GM21526 (cell line): ENCODE measurements around the gene SOCS6.
A peak's percentile ranks its signal among the peaks of the same experiment; 100 is the strongest.
"Not testable (repeated sequence)": the region's sequence is repeated elsewhere in the genome, so short reads cannot be mapped to it uniquely, and the experiment has no call there.

Source experiments
- ATAC-seq: cut with Tn5 transposase; IDR thresholded peaks from one replicate; pipeline ENCODE4 v1.9.1; 2021; ENCODE audit warnings: moderate library complexity; ENCODE audit not compliant: unreplicated experiment, low FRiP score

Gene SOCS6

DNA sequence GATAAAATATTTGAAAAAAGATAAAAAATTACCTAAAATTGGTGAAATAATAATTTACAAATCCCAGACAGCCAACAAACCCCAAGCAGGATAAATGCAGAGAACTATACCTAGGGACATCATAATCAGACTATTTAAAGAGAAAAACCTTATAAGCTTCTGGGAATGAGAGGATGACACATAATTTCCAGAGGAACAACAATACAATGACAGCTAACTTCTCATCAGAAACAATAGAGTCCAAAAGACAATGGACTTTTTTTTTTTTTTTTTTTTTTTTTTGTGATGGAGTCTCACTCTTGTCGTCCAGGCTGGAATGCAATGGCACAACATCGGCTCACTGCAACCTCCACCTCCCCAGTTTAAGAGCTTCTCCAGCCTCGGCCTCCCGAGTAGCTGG, 65.2 kb downstream of the SOCS6 start:
- no peak for ATAC-seq

DNA sequence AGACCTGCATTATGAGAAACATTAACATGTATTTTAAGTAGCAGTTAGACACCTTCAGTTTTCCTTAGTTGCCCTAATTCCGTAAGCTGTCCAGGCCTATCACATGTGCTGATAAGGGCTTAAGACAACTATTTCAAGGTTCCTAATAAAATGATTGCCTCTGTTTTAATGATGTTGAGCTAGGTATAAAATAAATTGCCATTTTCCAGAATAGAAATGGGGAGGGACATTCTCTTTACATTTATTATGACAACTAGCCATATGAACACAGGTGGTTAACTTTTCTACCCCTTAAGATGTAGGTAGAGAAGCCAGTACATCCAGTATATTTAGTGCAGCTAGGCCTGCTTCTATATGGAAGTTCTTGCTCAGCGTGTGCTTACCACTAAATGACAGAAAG, 65.9 kb downstream of the SOCS6 start:
- no peak for ATAC-seq

DNA sequence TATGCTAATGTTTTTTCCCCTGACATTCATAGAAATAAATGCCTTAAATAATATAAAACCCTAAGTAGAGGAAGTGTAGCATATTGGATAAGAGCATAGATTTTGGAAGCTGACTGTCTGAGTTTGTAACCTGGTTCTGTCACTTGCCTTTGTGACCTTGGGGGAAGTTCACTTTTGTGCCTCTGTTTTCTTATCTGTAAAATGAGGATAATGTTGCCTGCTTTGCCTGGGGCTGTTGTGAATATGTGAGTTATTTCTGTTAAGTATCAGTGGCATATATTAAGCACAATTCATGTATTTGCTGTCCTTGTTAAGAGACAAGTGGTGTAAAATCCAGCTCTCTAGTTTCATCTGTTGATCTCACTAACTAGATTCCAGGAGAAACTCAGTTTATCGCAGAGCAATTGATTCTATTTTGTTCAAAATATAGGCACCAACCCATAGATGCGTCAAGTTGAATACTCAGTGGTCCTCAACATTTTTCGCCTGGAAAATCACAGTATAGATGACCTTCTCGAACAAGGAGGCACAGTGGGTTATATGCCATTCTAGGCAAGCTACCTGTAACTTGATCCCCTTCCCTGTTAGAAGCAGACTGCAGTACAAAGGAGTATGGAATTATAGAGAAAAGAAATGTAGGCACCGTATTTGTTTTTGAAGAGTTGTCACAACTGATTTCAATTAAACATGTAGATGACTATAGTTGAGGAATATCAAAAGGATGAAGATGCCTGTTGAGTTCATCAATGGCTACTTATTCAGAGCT, 67.0 kb downstream of the SOCS6 start:
- no peak for ATAC-seq

DNA sequence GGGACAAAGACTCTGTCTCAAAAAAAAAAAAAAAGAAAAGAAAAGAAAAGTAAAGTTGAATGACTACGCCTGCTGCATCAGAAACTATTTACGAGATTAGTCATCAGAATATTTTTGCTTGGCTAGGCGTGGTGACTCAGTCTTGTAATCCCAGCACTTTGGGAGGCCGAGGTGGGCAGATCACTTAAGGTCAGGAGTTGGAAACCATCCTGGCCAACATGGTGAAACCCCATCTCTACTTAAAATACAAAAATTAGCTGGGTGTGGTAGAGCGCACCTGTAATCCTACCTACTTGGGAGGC, 69.2 kb downstream of the SOCS6 start:
- peak; percentile 74 for ATAC-seq

DNA sequence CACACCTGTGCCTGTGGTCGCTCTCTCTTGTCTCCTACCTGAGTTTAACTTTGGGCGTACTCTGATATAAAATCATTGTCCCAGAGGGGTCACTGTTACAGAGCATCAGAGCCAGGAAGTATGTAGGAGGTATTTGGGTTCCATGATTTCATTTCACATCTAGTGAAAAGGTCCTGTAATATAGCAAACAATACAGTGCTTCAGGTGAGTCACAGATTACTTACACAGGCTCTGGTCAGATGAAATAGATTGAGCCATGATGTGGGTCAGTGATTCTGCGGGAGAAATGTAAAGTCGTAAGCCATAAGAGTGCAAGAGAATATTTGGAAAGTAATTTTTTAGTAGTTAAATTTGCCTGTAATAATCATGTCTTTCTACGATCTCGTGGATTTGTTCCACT, 70.2 kb downstream of the SOCS6 start:
- no peak for ATAC-seq

DNA sequence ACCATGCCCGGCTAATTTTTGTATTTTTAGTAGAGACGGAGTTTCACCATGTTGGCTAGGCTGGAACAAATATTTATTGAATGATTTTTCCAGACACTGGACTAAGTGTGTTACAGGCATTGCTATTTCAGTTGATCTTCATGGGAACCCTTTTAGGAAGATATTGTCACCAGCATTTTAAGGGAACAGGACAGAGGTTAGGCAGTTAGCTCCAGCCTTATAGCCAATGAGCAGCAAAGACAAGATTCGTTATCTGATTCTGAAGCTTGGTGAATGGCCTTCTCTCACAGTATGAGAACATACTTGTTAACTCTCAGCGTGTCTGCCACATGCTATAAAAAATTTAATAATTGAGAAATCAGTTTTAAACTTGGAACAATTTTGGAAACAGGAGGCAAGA, 73.4 kb downstream of the SOCS6 start:
- no peak for ATAC-seq

DNA sequence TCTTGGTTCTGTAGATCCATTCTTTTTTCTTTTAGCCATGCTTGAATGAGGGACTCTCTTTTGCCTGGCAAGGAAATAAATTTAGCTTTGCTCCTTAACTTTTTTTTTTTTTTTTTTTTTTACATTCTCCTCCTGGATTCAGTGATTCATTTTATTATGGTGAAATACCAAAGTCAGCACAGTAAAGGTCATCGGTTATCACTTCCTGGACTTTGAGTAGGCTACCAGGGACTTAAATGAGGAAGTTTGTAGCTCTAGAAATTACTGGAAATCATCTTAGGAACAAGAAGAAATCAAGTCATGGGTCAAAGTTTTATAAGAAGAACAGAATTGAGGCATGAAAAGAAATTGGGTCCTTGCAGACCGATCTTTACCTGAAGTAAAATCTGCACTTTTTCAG, 75.0 kb downstream of the SOCS6 start:
- no peak for ATAC-seq

DNA sequence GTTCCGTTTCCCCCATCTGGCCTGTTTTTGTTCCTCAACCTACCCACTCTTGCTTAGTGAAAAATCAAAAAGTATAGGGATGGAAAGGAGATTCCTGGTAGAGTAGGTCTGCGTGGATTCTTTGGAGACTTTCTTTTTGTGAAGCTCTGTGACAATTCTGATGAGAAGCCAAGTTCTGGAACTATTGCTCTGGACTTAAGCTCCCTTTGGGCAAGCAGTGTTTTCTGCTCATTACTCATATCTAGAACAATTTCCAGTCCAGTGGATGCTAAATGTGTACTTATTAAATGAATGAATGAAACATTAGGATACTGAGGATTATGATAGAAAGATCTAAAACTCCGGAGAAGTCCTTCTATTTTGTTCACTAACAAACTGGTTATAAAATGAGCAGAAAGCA, 76.5 kb downstream of the SOCS6 start:
- ATAC-seq, result no peak

DNA sequence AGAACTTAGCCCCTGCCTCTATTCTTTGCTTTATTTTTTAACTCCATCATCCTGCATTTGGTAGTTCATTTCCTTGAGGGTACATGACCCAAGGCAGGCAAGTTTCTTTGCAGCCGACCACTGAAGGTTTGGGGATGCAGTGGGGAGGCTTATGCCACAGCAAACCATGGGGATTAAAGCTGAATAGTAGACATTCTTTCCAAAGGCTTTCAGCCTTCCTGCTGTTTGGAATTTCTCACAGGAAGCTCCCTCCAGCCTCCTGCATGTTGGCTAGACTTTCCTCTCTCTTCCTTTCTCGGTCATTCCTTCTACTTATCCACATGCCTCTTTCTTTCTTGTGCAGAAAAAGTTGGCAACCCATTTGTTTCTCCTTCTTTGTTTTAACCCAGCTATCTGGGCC, 77.3 kb downstream of the SOCS6 start:
- no peak for ATAC-seq

DNA sequence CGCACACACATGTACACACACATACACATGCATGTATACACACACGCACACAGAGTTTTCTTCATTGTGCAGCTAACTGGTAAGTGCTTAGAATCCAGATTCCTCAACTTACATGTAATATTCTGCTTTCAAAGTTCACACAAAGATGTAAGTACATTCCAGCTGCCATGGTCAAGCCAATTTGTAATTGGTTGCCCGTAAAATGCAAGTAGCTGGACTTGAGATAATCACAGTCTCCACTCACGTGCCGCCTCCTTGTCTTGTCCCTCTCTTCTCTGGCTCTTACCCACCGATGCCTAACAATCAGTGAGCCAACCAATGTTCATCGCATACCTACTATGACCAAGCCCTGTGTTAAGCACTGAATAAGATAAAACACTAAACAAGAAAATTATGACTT, 77.8 kb downstream of the SOCS6 start:
- ATAC-seq, result no peak

DNA sequence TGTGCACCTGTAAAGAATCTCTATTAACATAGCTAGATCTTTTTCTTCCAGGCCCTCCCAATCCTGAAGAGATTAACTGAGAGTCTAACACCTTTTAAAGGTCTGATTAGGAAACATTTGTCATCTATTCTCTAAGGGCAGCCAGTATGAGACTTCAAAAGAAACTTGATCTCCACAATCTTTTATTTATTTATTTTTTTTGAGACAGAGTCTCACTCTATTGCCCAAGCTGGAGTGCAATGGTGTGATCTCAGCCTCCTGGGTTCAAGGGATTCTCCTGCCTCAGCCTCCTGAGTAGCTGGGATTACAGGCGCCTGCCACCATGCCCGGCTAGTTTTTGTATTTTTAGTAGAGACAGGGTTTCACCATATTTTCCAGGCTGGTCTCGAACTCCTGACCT, 78.5 kb downstream of the SOCS6 start:
- ATAC-seq, result not testable (repeated sequence)

DNA sequence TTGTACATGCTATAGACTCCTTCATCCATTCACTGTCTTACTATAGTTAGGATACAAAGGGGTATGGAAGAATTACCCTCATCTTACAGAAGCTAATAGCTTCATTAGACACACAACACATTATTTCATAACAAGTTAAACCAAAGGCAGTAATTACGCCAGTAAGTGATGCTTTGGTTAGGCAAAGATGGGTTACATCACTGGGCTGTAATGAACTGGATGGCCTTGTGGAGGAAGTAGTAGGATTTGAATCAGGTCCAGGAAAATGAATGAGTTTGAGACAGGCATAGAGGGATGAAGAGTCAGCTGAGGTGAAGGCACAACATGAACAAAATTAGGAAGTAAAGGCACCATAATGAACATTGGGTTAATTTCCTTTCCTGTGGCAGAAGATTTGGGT, 80.1 kb downstream of the SOCS6 start:
- no peak for ATAC-seq

DNA sequence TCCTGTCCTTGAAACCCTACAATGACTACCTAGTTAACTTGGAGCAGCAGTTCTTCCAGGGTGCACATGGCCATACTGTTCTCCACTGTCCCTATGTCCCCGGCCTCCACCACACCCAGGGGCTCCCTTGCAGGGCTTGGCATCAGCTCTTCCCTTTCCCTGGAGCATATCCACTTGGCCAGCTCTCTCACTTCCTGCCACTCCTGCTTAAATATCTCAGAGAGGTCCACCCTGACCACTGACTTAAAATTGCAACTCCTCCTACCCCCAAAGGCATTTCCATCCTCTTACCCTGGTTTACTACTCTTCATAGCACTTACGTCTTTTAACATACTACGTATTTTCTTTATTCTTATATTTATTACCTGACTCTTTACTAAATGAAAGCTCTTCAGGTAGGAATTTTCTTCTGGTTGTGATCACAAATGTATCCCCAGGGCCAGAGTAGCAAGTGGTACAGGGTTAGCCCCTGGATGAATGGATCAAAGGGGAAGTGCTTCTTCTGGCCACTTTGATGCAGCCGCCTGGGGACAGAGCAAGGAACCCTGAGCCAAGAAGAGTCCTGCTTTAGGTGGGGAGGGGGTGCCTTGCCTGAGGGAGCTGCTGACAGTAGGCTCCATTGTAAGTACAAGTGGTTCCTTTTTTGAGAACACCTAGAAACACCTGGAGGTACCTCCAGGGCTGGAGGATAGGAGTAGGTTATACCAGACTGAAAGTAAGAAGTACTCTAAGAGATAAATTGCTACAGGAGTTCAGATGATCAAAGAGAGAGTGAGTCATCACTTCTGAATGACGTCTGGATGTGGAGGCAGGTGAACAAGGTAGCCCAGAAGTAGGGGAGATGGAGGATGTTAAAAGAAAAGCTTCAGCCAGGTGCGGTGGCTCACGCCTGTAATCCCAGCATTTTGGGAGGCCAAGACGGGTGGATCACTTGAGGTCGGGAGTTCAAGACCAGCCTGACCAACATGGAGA, 82.2 kb downstream of the SOCS6 start:
- no peak for ATAC-seq

DNA sequence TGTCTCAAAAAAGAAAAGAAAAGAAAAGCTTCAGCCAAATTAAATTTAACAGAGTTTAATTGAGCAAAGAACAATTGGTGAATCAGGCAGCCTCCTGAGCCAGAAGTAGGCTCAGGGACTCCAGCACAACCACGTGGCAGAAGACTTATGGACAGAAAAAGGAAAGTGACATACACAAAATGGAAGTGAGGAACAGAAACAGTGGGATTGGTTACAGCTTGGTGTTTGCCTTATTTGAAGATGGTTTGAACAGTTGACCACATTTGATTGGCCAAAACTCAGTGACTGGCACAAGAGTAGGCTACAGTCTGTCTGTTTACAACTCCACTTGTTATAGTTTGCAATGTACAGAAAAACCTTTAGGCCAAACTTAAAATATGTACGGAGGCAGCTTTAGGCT, 83.1 kb downstream of the SOCS6 start:
- ATAC-seq, result no peak

DNA sequence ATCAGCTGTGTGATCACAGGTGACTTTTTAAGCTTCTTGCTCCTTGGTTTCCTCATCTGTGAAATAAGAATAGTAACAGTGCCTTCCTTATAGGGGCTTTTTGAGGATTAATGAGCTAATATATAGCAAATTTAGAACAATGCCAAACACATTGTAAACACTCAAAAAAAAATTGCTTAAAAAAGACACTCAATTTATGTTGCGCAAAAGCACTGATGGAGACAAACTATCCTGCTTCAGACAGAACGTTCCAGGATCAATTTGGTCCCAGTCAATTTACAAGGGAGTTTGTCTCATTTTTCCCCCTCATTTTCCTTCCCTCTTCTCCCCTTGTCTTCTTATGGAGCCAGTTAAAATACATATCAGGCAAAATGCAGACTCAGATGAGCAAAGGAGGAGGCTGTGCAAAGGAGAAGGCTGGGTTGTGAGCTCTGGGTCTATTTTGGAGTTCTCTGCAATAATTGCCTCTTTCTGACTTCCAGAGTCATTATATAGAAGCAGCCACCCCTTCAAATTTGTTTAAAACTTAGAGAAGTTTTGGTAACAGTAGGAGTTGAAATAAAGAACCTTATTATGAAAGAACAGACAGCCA, 83.7 kb downstream of the SOCS6 start:
- no peak for ATAC-seq

DNA sequence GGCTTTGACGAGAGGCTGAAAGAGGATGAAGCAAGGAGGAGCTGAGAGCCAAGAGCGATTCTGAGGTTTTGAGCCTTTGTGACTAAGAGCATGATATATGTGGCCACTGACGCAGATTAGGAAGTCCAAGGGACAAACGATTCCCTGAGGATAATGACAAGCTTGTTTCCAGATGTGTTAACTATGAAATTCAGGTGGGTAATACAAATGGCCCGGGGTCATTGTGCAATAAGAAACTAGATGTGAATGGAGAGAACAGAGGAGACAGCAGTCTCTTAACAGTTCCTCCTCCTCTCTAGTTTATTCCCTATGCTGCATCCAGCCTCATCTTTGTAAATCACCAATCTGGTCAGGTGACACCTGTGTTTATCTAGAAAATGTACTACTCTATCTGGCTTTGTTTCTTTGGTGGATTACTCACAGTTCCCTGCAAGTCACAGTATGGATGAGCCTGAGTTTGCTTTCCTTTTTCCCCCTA, 84.2 kb downstream of the SOCS6 start:
- no peak for ATAC-seq

DNA sequence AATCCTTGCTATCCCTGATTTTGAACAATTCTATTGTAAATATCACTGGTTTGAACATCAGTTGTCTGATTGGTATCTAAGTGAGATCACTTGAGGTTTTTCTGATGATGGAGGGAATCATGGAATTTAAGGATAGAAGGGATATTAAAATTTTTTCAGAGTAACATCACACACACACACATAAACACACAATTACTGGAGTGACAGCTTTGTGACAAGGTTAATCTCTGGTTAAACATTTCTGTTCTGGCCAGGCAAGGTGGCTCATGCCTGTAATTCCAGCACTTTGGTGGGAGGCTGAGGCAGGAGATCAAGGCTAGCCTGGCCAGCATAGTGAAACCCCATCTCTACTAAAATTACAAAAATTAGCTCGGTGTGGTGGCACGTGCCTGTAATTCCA, 85.3 kb downstream of the SOCS6 start:
- no peak for ATAC-seq

DNA sequence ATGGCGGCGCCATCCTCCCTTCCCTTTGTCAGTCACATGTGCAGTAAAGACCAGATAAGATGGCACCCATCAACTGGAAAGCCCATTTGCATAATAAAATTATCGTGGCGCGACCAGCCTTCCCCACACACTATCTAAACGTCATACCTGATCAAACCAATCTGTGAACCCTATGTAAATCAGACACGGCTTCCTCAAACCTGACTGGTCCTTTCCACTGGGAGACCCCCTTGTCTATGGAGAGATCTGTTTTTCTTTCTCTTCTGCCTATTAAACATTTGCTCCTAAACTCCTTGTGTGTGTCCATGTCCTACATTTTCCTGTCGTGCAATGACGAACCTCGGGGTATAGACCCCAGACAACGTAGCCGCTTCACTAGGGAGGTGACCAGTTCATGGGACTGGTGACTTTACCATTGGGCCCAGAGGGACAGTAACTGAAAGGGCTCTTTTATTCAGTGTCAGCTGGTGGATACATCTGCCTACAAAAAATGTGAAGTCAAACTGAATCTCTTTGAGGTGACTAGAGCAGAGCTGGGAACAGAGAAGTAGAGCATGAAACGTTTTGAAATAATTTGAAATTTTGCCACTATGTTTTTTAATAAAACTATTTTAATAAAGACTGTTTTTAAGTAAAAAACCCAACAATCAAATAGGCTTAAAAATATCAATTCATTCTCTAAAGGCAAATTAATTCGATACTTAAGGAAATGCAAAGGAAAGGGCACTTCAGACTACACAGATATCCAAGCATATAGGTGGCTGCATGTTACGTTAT, 87.5 kb downstream of the SOCS6 start:
- ATAC-seq, result no peak

DNA sequence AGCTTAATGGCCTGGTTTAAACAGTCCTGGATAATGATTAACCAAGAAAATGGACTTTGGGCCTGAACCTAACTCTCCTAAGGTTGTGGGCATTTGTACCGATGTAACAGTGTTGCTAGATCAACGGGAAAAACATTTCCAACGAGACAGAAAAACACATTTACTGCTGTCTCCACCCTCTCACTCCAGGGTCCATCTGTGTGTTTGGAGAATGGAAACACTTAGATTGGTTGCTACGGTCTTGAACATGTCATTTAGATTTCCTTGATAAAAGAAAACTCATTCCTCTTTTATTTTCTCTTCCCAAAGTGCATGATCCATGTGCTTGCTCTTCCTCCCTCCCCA, 88.0 kb downstream of the SOCS6 start:
- no peak for ATAC-seq

DNA sequence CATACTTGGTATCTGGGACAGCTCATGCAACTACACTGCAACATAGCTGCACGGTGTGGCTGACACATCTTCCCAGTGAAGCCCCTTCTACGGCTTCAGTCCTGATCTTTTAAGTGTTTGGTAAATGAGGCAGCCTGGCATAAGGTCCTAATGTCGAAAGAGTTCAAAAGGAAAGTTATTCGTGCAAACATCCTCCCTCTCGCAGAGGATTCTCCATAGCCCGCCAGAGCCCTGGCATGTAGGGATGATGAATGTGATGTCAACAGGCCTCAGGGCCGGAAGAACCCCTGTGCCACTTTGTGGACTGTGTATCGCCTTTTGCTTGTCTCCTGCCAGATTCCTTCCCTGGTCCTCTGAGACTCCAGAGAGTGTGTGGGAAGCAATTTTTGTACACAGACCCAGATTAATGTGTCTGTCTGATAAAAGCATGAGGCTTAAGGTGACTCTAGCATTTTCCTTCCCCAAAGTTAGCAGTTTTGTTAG, 88.5 kb downstream of the SOCS6 start:
- ATAC-seq, result no peak
